A549 (cell line): ENCODE data around the gene RPL21. TPM values are rescaled to one million over a fixed set of nuclear protein-coding genes. Genes with fewer than 3 reads are reported as not detected.
"Not testable (repeated sequence)": the region's sequence is repeated elsewhere in the genome, so short reads cannot be mapped to it uniquely, and the experiment has no call there.

Experiments
- ATAC-seq, 2 experiments: fragments of 200-7000 bp in 1 of 2; fragments of >200 bp in 1 of 2; cut with Nextera tagmentation in 1 of 2; cut with Tn5 transposase in 1 of 2; 3 replicates each; pipeline versions ENCODE4 v1.8.0 to v1.9.1; 2018 to 2020; ENCODE audit warnings: mild to moderate bottlenecking in 1 of 2, moderate library complexity in 1 of 2
- CTCF ChIA-PET: fragments of 300-600 bp; sonication (Branson Sonifier 250); formaldehyde crosslinking; extraction: SDS; loops from one replicate; lab custom pipeline; 2021; ENCODE audit warnings: antibody characterized with exemption, inconsistent platforms; lab: Yijun Ruan, JAX
- POLR2A ChIA-PET: fragments of 350-600 bp; formaldehyde crosslinking; extraction: SDS; loops from one replicate; lab custom pipeline; 2021; ENCODE audit warnings: antibody characterized with exemption, inconsistent platforms; lab: Yijun Ruan, JAX
- DNase-seq, 2 experiments: peaks; one replicate each; pipeline versions ENCODE4 v3.0.0 to v3.0.0-alpha.2; 2011 to 2016; ENCODE audit warnings: low read depth in 1 of 2, low spot score in 1 of 2
- FAIRE-seq: peaks from 2 replicates; lab custom pipeline; 2011; peaks lifted over from hg19 to GRCh38; lab: Jason Lieb, UNC
- H3K27ac ChIP-seq, 2 experiments: fragments of >200 bp; sonication (Bioruptor Twin); formaldehyde crosslinking; 3 replicates each; pipeline ENCODE4 v1.5.1; 2016 to 2017
- H3K4me1 ChIP-seq: fragments of >200 bp; sonication (Bioruptor Twin); formaldehyde crosslinking; 3 replicates; pipeline ENCODE4 v1.6.1; 2016
- H3K4me2 ChIP-seq: fragments of >200 bp; sonication (Bioruptor Twin); formaldehyde crosslinking; 3 replicates; pipeline ENCODE4 v1.6.1; 2016
- H3K4me3 ChIP-seq: fragments of >200 bp; sonication (Bioruptor Twin); formaldehyde crosslinking; 3 replicates; pipeline ENCODE4 v1.5.1; 2016
- H3K9me3 ChIP-seq: fragments of >200 bp; sonication (Bioruptor Twin); formaldehyde crosslinking; 3 replicates; pipeline ENCODE4 v1.6.1; 2016
- BHLHE40 ChIP-seq: IDR thresholded peaks from 2 replicates; pipeline ENCODE4 v1.6.1; 2012; ENCODE audit warnings: low read depth, low read length, inconsistent platforms
- CHD4 ChIP-seq: fragments of 200-600 bp; sonication (generic); IDR thresholded peaks from 2 replicates; pipeline ENCODE4 v1.6.1; 2016; ENCODE audit warnings: antibody characterized with exemption, mild to moderate bottlenecking, borderline replicate concordance
- FOSL2 ChIP-seq, 2 experiments: fragments of 450-650 bp in 1 of 2; fragments of >200 bp in 1 of 2; sonication (Bioruptor Twin) in 1 of 2; formaldehyde crosslinking; IDR thresholded peaks; 2 replicates each; pipeline versions ENCODE4 v1.5.0 to v1.6.1; 2016 to 2020; ENCODE audit warnings: mild to moderate bottlenecking in 1 of 2, moderate library complexity in 1 of 2
- FOXS1 ChIP-seq: fragments of 250-450 bp; sonication (Bioruptor Pico); IDR thresholded peaks from 2 replicates; pipeline ENCODE4 v1.5.0; 2020; ENCODE audit warnings: mild to moderate bottlenecking, moderate library complexity
- HES2 ChIP-seq: fragments of >200 bp; sonication (Bioruptor Twin); formaldehyde crosslinking; IDR thresholded peaks from 2 replicates; pipeline ENCODE4 v1.6.1; 2016
- HEYL ChIP-seq: fragments of 250-450 bp; sonication (Bioruptor Pico); IDR thresholded peaks from 2 replicates; pipeline ENCODE4 v1.8.0; 2021; ENCODE audit warnings: mild to moderate bottlenecking, moderate library complexity
- HOXB5 ChIP-seq: fragments of 250-450 bp; sonication (Bioruptor Pico); IDR thresholded peaks from 2 replicates; pipeline ENCODE4 v1.5.0; 2020; ENCODE audit warnings: mild to moderate bottlenecking, moderate library complexity
- JUN ChIP-seq, 2 experiments: fragments of >200 bp; sonication (Bioruptor Twin); formaldehyde crosslinking; IDR thresholded peaks; 2 replicates in 1 of 2; 3 replicates in 1 of 2; pipeline ENCODE4 v1.6.1; 2016 to 2017
- KDM1A ChIP-seq: fragments of 200-600 bp; sonication (generic); IDR thresholded peaks from 2 replicates; pipeline ENCODE4 v1.6.1; 2016; ENCODE audit warnings: low read depth, mild to moderate bottlenecking
- MAX ChIP-seq: IDR thresholded peaks from 2 replicates; pipeline ENCODE4 v1.6.1; 2012
- MYC ChIP-seq: IDR thresholded peaks from 2 replicates; pipeline ENCODE4 v1.6.1; 2012; ENCODE audit warnings: mild to moderate bottlenecking, inconsistent platforms, low read length, improper control_type of control experiment, borderline replicate concordance
- PBX3 ChIP-seq: IDR thresholded peaks from 2 replicates; pipeline ENCODE4 v1.6.1; 2012
- PHF8 ChIP-seq: fragments of 200-600 bp; sonication (generic); IDR thresholded peaks from 2 replicates; pipeline ENCODE4 v1.6.1; 2016; ENCODE audit warnings: low read depth, mild to moderate bottlenecking, antibody characterized with exemption, moderate library complexity, borderline replicate concordance
- RCOR1 ChIP-seq: fragments of 150-350 bp; IDR thresholded peaks from 2 replicates; pipeline ENCODE4 v1.6.1; 2014; ENCODE audit warnings: antibody characterized with exemption, low read length, low read depth
- RFX5 ChIP-seq: fragments of 450-650 bp; IDR thresholded peaks from 2 replicates; pipeline ENCODE4 v1.7.1; 2014; ENCODE audit warnings: antibody characterized with exemption, mild to moderate bottlenecking, moderate library complexity
- RNF2 ChIP-seq: fragments of 200-600 bp; sonication (generic); IDR thresholded peaks from 2 replicates; pipeline ENCODE4 v1.6.1; 2016; ENCODE audit warnings: low read depth, mild to moderate bottlenecking, antibody characterized with exemption, moderate library complexity, borderline replicate concordance
- TFCP2L1 ChIP-seq: fragments of 250-450 bp; sonication (Bioruptor Pico); IDR thresholded peaks from 2 replicates; pipeline ENCODE4 v1.5.0; 2021; ENCODE audit warnings: mild to moderate bottlenecking
- ZFP36 ChIP-seq: fragments of 450-650 bp; IDR thresholded peaks from 2 replicates; pipeline ENCODE4 v1.6.1; 2014; ENCODE audit warnings: borderline replicate concordance; ENCODE audit not compliant: partially characterized antibody
- ZSCAN20 ChIP-seq: fragments of 250-450 bp; sonication (Bioruptor Pico); IDR thresholded peaks from 2 replicates; pipeline ENCODE4 v1.8.0; 2022; ENCODE audit warnings: mild to moderate bottlenecking, moderate library complexity
- WGBS: methylation state at CpG from one replicate; pipeline ENCODE4 v1.1.6; 2017; ENCODE audit errors: missing lambda C conversion rate; 5-methylcytosine and 5-hydroxymethylcytosine counted together
- polyA plus RNA-seq, 4 experiments: library from polyadenylated mRNA; depleted of rRNA in 3 of 4; stranded (reverse); fragments of >200 nt; fragmentation: RNase III in 1 of 4; extraction: RNeasy Plus Mini Kit Qiagen cat#74134 plus additional on column Dnase treatment in 1 of 4; gene quantifications; 2 replicates in 3 of 4; 3 replicates in 1 of 4; pipeline ENCODE4 v1.2.3, GENCODE V29; 2011 to 2017
- TF ChIP-seq, protein P1 (sequence below): IDR thresholded peaks from 2 replicates; pipeline ENCODE4 v1.6.1; 2012; ENCODE audit warnings: low read depth, borderline replicate concordance

RPL21 gene
- polyA plus RNA-seq, 2 of the 4 experiments (the other 2 are of a cell fraction): 1,202 to 1,367 TPM

- Histone ChIP-seq H3K4me1 (no peaks in the 10 kb centered on the region), H3K9me3 (no peaks in the 10 kb centered on the region), H3K4me2 (no peak overlapping the region), H3K27ac (no peak overlapping the region), H3K4me3 (no peak overlapping the region)
- WGBS: 40% methylated on average over 2 of the region's 19 CpGs
- DNase-seq: no peak
- ChIA-PET CTCF (interaction anchor here (1.2 kb wide), 1 partner anchor 21 kb away, joined by 3 read pairs; no protein-coding TSS in a partner anchor), POLR2A (no interaction called here)
- TF ChIP-seq FOXS1 (CRISPR knock-in tag): no peak
- no peak for TF ChIP-seq RCOR1
- TF ChIP-seq HOXB5 (CRISPR knock-in tag): no peak
- no peak for TF ChIP-seq PHF8
- TF ChIP-seq TFCP2L1 (CRISPR knock-in tag): no peak
- no peak for ATAC-seq
- no peak for FAIRE-seq
Observed at GRCh38 chr13:27219611-27220010, 31.7 kb upstream of the RPL21 start.

- CTCF ChIA-PET, FAIRE-seq, POLR2A ChIA-PET, H3K9me3 ChIP-seq, H3K4me2 ChIP-seq, ATAC-seq, DNase-seq, H3K4me1 ChIP-seq, H3K4me3 ChIP-seq, H3K27ac ChIP-seq: not testable (repeated sequence)
- 53% methylated on average over 2 of the region's 2 CpGs for WGBS
Observed at GRCh38 chr13:27222100-27222499, 29.3 kb upstream of the RPL21 start.

- FAIRE-seq (no peak), DNase-seq (no peak), ATAC-seq (no peak)
- no peak overlapping the region for H3K4me2 ChIP-seq
- peaks cover 5% of the 10 kb centered on the region; the same call in 2 of the 3 replicates for H3K9me3 ChIP-seq
- ChIA-PET POLR2A (interaction anchor here (0.7 kb wide), 1 partner anchor 21 kb away, joined by 3 read pairs; no protein-coding TSS in a partner anchor), CTCF (interaction anchor here (0.6 to 1.2 kb wide), 4 partner anchors 20 to 773 kb away, joined by 3 to 4 read pairs (median 4); partner anchors contain the start of gene RASL11A)
- H3K4me3 ChIP-seq: no peak overlapping the region
- H3K4me1 ChIP-seq: no peaks in the 10 kb centered on the region
- no peak overlapping the region for H3K27ac ChIP-seq
- no peak for TF ChIP-seq MAX
- no peak for TF ChIP-seq ZFP36
- TF ChIP-seq PBX3: no peak
- TF ChIP-seq HEYL (CRISPR knock-in tag): no peak
- no peak for TF ChIP-seq JUN (IDR thresholded peaks at IDR 0.05)
- TF ChIP-seq MYC: no peak
- no peak for TF ChIP-seq BHLHE40
- TF ChIP-seq, protein P1, sequence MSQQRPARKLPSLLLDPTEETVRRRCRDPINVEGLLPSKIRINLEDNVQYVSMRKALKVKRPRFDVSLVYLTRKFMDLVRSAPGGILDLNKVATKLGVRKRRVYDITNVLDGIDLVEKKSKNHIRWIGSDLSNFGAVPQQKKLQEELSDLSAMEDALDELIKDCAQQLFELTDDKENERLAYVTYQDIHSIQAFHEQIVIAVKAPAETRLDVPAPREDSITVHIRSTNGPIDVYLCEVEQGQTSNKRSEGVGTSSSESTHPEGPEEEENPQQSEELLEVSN: no peak
- no peak for TF ChIP-seq RNF2
- no peak for TF ChIP-seq FOSL2 (IDR thresholded peaks at IDR 0.05)
- no peak for TF ChIP-seq FOSL2 (CRISPR knock-in tag; IDR thresholded peaks at IDR 0.05)
- TF ChIP-seq CHD4: no peak
- TF ChIP-seq KDM1A: no peak
- TF ChIP-seq RFX5: no peak
- TF ChIP-seq ZSCAN20: no peak
- TF ChIP-seq HES2: no peak
- TF ChIP-seq, all 56 proteins: peak for 0
- WGBS: 87% methylated on average over 2 of the region's 2 CpGs
Observed at GRCh38 chr13:27226991-27227390, 24.4 kb upstream of the RPL21 start.
